A549 (cell line): ENCODE measurements around the gene GNB1. TPM values are rescaled to one million over a fixed set of nuclear protein-coding genes. Genes with fewer than 3 reads are reported as not detected.

ENCODE experiments used
- ATAC-seq, 2 experiments: fragments of 200-7000 bp in 1 of 2; fragments of >200 bp in 1 of 2; cut with Nextera tagmentation in 1 of 2; cut with Tn5 transposase in 1 of 2; 3 replicates each; pipeline versions ENCODE4 v1.8.0 to v1.9.1; 2018 to 2020; ENCODE audit warnings: mild to moderate bottlenecking in 1 of 2, moderate library complexity in 1 of 2
- CTCF ChIA-PET: fragments of 300-600 bp; sonication (Branson Sonifier 250); formaldehyde crosslinking; extraction: SDS; loops from one replicate; lab custom pipeline; 2021; ENCODE audit warnings: antibody characterized with exemption, inconsistent platforms; lab: Yijun Ruan, JAX
- POLR2A ChIA-PET: fragments of 350-600 bp; formaldehyde crosslinking; extraction: SDS; loops from one replicate; lab custom pipeline; 2021; ENCODE audit warnings: antibody characterized with exemption, inconsistent platforms; lab: Yijun Ruan, JAX
- DNase-seq, 2 experiments: peaks; one replicate each; pipeline versions ENCODE4 v3.0.0 to v3.0.0-alpha.2; 2011 to 2016; ENCODE audit warnings: low read depth in 1 of 2, low spot score in 1 of 2
- FAIRE-seq: peaks from 2 replicates; lab custom pipeline; 2011; peaks lifted over from hg19 to GRCh38; lab: Jason Lieb, UNC
- H3K27ac ChIP-seq, 2 experiments: fragments of >200 bp; sonication (Bioruptor Twin); formaldehyde crosslinking; 3 replicates each; pipeline ENCODE4 v1.5.1; 2016 to 2017
- H3K4me1 ChIP-seq: fragments of >200 bp; sonication (Bioruptor Twin); formaldehyde crosslinking; 3 replicates; pipeline ENCODE4 v1.6.1; 2016
- H3K4me2 ChIP-seq: fragments of >200 bp; sonication (Bioruptor Twin); formaldehyde crosslinking; 3 replicates; pipeline ENCODE4 v1.6.1; 2016
- H3K4me3 ChIP-seq: fragments of >200 bp; sonication (Bioruptor Twin); formaldehyde crosslinking; 3 replicates; pipeline ENCODE4 v1.5.1; 2016
- H3K9me3 ChIP-seq: fragments of >200 bp; sonication (Bioruptor Twin); formaldehyde crosslinking; 3 replicates; pipeline ENCODE4 v1.6.1; 2016
- BHLHE40 ChIP-seq: IDR thresholded peaks from 2 replicates; pipeline ENCODE4 v1.6.1; 2012; ENCODE audit warnings: low read depth, low read length, inconsistent platforms
- EHMT2 ChIP-seq: fragments of 200-600 bp; sonication (generic); IDR thresholded peaks from 2 replicates; pipeline ENCODE4 v1.6.1; 2016; ENCODE audit warnings: antibody characterized with exemption, low read depth, mild to moderate bottlenecking, moderate library complexity
- EP300 ChIP-seq, 2 experiments: fragments of >200 bp; sonication (Bioruptor Twin); formaldehyde crosslinking; IDR thresholded peaks; 2 replicates in 1 of 2; 3 replicates in 1 of 2; pipeline ENCODE4 v1.6.1; 2016 to 2017
- ESRRA ChIP-seq: fragments of 150-350 bp; IDR thresholded peaks from 2 replicates; pipeline ENCODE4 v1.6.1; 2014; ENCODE audit warnings: mild to moderate bottlenecking, low read length, borderline replicate concordance
- GATA3 ChIP-seq: IDR thresholded peaks from 2 replicates; pipeline ENCODE4 v1.6.1; 2012; ENCODE audit warnings: borderline replicate concordance
- HDAC2 ChIP-seq: fragments of 200-600 bp; sonication (generic); IDR thresholded peaks from 2 replicates; pipeline ENCODE4 v1.6.1; 2016
- HEYL ChIP-seq: fragments of 250-450 bp; sonication (Bioruptor Pico); IDR thresholded peaks from 2 replicates; pipeline ENCODE4 v1.8.0; 2021; ENCODE audit warnings: mild to moderate bottlenecking, moderate library complexity
- HOXA7 ChIP-seq: fragments of 250-450 bp; sonication (Bioruptor Pico); IDR thresholded peaks from 2 replicates; pipeline ENCODE4 v1.5.0; 2020; ENCODE audit warnings: mild to moderate bottlenecking, moderate library complexity
- HOXB13 ChIP-seq: fragments of 250-450 bp; sonication (Bioruptor Pico); IDR thresholded peaks from 2 replicates; pipeline ENCODE4 v1.5.0; 2020; ENCODE audit warnings: low read depth, mild to moderate bottlenecking, moderate library complexity
- HOXB5 ChIP-seq: fragments of 250-450 bp; sonication (Bioruptor Pico); IDR thresholded peaks from 2 replicates; pipeline ENCODE4 v1.5.0; 2020; ENCODE audit warnings: mild to moderate bottlenecking, moderate library complexity
- MAFK ChIP-seq: fragments of 450-650 bp; IDR thresholded peaks from 2 replicates; pipeline ENCODE4 v1.6.1; 2014; ENCODE audit not compliant: partially characterized antibody
- MYC ChIP-seq: IDR thresholded peaks from 2 replicates; pipeline ENCODE4 v1.6.1; 2012; ENCODE audit warnings: mild to moderate bottlenecking, inconsistent platforms, low read length, improper control_type of control experiment, borderline replicate concordance
- NFE2L2 ChIP-seq: fragments of 150-350 bp; conservative IDR thresholded peaks from 2 replicates; pipeline ENCODE4 v1.6.1; 2014; ENCODE audit warnings: low read length
- NR3C1 ChIP-seq: fragments of >200 bp; sonication (Bioruptor Twin); formaldehyde crosslinking; IDR thresholded peaks from 3 replicates; pipeline ENCODE4 v1.6.1; 2017
- RCOR1 ChIP-seq: fragments of 150-350 bp; IDR thresholded peaks from 2 replicates; pipeline ENCODE4 v1.6.1; 2014; ENCODE audit warnings: antibody characterized with exemption, low read length, low read depth
- TP53 ChIP-seq: fragments of 250-450 bp; sonication (Bioruptor Pico); IDR thresholded peaks from 2 replicates; pipeline ENCODE4 v1.5.0; 2021; ENCODE audit warnings: mild to moderate bottlenecking, moderate library complexity
- WGBS: methylation state at CpG from one replicate; pipeline ENCODE4 v1.1.6; 2017; ENCODE audit errors: missing lambda C conversion rate; 5-methylcytosine and 5-hydroxymethylcytosine counted together
- polyA plus RNA-seq, 4 experiments: library from polyadenylated mRNA; depleted of rRNA in 3 of 4; stranded (reverse); fragments of >200 nt; fragmentation: RNase III in 1 of 4; extraction: RNeasy Plus Mini Kit Qiagen cat#74134 plus additional on column Dnase treatment in 1 of 4; gene quantifications; 2 replicates in 3 of 4; 3 replicates in 1 of 4; pipeline ENCODE4 v1.2.3, GENCODE V29; 2011 to 2017
- TF ChIP-seq, protein P1 (sequence below): fragments of 250-450 bp; sonication (Bioruptor Pico); IDR thresholded peaks from 2 replicates; pipeline ENCODE4 v1.5.0; 2020; ENCODE audit warnings: low read depth, mild to moderate bottlenecking, moderate library complexity
- TF ChIP-seq, protein P2 (sequence below): fragments of 200-600 bp; sonication (generic); IDR thresholded peaks from 2 replicates; pipeline ENCODE4 v1.6.1; 2016; ENCODE audit warnings: antibody characterized with exemption, mild to moderate bottlenecking, moderate library complexity
- TF ChIP-seq, protein P3 (sequence below): IDR thresholded peaks from 2 replicates; pipeline ENCODE4 v1.6.1; 2012
- TF ChIP-seq, protein P4 (sequence below): fragments of 450-650 bp; IDR thresholded peaks from 2 replicates; pipeline ENCODE4 v1.6.1; 2014; ENCODE audit warnings: antibody characterized with exemption

GNB1 gene
- polyA plus RNA-seq, 2 of the 4 experiments (the other 2 are of a cell fraction) = 159 to 270 TPM

DNA sequence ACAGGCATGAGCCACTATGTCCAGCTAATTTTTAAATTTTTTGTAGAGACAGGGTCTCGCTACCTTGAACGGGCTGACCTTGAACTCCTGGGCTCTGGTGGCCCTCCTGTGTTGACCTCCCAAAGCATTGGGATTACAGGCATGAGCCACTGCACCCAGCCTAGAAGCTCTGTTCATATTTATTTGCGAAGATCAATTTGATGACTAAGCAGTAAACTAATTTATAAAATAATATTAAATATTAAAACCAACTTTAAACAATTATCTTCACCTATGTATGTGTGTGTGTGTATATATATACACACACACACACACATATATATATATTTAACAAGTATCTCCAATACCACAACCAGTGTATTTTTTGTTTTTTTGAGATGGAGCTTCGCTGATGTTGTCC is 117.0 kb downstream of the GNB1 start:
- ChIA-PET CTCF (interaction anchor here (1.0 to 1.8 kb wide), 3 partner anchors 10 to 15 kb away, joined by 4 to 5 read pairs (median 5); no protein-coding TSS in a partner anchor), POLR2A (no interaction called here)
- Histone ChIP-seq H3K4me2 (no peak overlapping the region), H3K9me3 (peaks cover 15% of the 10 kb centered on the region; the same call in 2 of the 3 replicates), H3K4me3 (no peak overlapping the region), H3K4me1 (peaks cover 11% of the 10 kb centered on the region; the same call in 2 of the 3 replicates), H3K27ac (no peak overlapping the region)
- ATAC-seq (no peak), DNase-seq (no peak), FAIRE-seq (no peak)
- 94% methylated on average over 4 of the region's 4 CpGs for WGBS
- TF ChIP-seq HOXB5 (CRISPR knock-in tag) = no peak
- TF ChIP-seq MAFK = peak; percentile 64

DNA sequence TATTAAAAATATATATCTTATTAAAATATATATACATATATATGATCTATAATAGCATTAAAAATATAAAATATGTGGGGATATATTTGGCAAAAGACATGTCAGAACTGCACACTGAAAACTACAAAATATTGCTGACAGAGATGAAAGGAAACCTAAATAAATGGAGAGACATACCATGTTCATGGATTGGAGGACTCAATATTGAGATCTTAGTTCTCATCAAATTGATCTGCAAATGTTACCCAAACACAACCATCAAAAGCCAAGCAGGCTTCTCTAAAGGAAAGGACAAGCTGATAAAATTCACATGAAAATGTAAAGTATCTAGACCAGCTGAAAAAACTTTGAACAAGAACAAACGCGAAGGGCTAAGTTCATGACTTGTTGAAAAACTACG is 119.8 kb downstream of the GNB1 start:
- no peak for FAIRE-seq
- DNase-seq = no peak
- no peak overlapping the region for H3K4me2 ChIP-seq
- WGBS = 97% methylated on average over 3 of the region's 3 CpGs
- H3K4me1 ChIP-seq = peaks cover 4% of the 10 kb centered on the region; the same call in 1 of the 3 replicates
- peaks cover 15% of the 10 kb centered on the region; the same call in 2 of the 3 replicates for H3K9me3 ChIP-seq
- ChIA-PET POLR2A (no interaction called here), CTCF (no interaction called here)
- no peak overlapping the region for H3K27ac ChIP-seq
- ATAC-seq = no peak
- TF ChIP-seq RCOR1 (no peak), ESRRA (no peak), TP53 (CRISPR knock-in tag) (no peak), HOXB13 (CRISPR knock-in tag) (no peak), HOXA7 (CRISPR knock-in tag) (no peak), NR3C1 (no peak), GATA3 (no peak)
- TF ChIP-seq, protein P1, sequence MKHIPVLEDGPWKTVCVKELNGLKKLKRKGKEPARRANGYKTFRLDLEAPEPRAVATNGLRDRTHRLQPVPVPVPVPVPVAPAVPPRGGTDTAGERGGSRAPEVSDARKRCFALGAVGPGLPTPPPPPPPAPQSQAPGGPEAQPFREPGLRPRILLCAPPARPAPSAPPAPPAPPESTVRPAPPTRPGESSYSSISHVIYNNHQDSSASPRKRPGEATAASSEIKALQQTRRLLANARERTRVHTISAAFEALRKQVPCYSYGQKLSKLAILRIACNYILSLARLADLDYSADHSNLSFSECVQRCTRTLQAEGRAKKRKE (CRISPR knock-in tag) = no peak
- TF ChIP-seq, protein P2, sequence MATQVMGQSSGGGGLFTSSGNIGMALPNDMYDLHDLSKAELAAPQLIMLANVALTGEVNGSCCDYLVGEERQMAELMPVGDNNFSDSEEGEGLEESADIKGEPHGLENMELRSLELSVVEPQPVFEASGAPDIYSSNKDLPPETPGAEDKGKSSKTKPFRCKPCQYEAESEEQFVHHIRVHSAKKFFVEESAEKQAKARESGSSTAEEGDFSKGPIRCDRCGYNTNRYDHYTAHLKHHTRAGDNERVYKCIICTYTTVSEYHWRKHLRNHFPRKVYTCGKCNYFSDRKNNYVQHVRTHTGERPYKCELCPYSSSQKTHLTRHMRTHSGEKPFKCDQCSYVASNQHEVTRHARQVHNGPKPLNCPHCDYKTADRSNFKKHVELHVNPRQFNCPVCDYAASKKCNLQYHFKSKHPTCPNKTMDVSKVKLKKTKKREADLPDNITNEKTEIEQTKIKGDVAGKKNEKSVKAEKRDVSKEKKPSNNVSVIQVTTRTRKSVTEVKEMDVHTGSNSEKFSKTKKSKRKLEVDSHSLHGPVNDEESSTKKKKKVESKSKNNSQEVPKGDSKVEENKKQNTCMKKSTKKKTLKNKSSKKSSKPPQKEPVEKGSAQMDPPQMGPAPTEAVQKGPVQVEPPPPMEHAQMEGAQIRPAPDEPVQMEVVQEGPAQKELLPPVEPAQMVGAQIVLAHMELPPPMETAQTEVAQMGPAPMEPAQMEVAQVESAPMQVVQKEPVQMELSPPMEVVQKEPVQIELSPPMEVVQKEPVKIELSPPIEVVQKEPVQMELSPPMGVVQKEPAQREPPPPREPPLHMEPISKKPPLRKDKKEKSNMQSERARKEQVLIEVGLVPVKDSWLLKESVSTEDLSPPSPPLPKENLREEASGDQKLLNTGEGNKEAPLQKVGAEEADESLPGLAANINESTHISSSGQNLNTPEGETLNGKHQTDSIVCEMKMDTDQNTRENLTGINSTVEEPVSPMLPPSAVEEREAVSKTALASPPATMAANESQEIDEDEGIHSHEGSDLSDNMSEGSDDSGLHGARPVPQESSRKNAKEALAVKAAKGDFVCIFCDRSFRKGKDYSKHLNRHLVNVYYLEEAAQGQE = no peak
- TF ChIP-seq, all 56 proteins: peak for 0
- H3K4me3 ChIP-seq = no peak overlapping the region

DNA sequence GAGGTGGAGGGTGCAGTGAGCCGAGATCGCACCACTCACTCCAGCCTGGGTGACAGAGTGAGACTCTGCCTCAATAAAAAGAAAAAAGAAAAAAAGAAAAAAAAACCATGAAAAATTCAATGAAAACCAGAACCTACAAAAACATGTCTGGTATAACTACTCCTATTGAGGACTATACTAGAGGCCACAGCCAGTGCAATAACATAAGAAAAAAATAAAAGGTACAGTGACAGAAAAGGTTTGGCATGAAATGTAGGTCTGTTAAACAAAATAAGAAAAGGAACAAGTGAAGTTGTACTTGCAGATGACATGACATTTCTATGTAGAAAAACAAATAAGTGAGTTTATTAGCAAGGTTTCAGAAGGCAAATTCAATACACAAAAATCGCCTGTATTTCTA is 120.8 kb downstream of the GNB1 start:
- H3K4me3 ChIP-seq = no peak overlapping the region
- 91% methylated on average over 3 of the region's 3 CpGs for WGBS
- no peak for DNase-seq
- CTCF ChIA-PET = no interaction called here
- POLR2A ChIA-PET = no interaction called here
- TF ChIP-seq EHMT2 = no peak
- no peak overlapping the region for H3K27ac ChIP-seq
- no peak overlapping the region for H3K4me2 ChIP-seq
- FAIRE-seq = no peak
- ATAC-seq = no peak
- H3K4me1 ChIP-seq = no peaks in the 10 kb centered on the region
- H3K9me3 ChIP-seq = peaks cover 15% of the 10 kb centered on the region; the same call in 2 of the 3 replicates

DNA sequence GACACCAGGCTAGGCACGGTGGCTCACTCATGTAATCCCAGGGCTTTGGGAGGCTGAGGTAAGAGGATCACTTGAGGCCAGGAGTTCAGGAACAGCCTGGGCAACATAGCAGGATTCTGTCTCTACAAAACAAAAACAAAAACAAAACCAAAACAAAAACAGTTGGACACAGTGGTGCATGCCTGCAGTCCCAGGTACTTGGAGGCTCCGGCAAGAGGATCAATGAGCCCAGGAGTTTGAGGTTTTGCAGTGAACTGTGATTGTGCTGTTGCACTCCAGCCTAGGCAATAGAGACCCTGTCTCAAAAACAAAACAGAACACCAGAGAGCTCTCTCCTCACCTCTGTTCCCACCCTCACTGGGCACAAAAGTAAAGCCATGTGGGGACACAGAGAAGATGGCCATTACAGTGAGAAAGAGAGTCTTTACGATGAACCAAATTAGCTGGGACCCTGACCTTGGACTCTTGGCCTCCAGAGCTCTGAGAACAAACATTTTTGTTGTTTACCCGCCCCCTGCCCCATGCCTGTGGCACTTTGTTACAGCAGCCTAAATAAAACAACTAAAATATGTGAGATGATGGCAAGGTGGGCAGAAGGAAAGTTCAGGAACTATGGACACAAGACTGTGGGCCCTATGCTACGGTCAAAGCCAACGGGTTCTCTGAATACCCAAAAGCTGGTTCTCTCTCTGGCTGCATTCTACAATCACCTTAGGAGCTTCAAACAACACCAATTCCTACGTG is 122.5 kb downstream of the GNB1 start:
- 94% methylated on average over 7 of the region's 7 CpGs for WGBS
- Histone ChIP-seq H3K4me3 (no peak overlapping the region), H3K4me2 (no peak overlapping the region), H3K4me1 (peaks cover 11% of the 10 kb centered on the region; the same call in 2 of the 3 replicates), H3K9me3 (peaks cover 15% of the 10 kb centered on the region; the same call in 2 of the 3 replicates), H3K27ac (no peak overlapping the region)
- ATAC-seq (no peak), FAIRE-seq (no peak), DNase-seq (no peak)
- POLR2A ChIA-PET = no interaction called here
- CTCF ChIA-PET = interaction anchor here (1.5 kb wide), 1 partner anchor 138 kb away, joined by 4 read pairs; no protein-coding TSS in a partner anchor
- TF ChIP-seq, protein P1 (CRISPR knock-in tag) = no peak
- TF ChIP-seq, protein P3, sequence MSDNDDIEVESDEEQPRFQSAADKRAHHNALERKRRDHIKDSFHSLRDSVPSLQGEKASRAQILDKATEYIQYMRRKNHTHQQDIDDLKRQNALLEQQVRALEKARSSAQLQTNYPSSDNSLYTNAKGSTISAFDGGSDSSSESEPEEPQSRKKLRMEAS = no peak
- TF ChIP-seq, protein P4, sequence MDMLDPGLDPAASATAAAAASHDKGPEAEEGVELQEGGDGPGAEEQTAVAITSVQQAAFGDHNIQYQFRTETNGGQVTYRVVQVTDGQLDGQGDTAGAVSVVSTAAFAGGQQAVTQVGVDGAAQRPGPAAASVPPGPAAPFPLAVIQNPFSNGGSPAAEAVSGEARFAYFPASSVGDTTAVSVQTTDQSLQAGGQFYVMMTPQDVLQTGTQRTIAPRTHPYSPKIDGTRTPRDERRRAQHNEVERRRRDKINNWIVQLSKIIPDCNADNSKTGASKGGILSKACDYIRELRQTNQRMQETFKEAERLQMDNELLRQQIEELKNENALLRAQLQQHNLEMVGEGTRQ = no peak
- no peak for TF ChIP-seq MAFK
- no peak for TF ChIP-seq NR3C1
- no peak for TF ChIP-seq HDAC2
- no peak for TF ChIP-seq NFE2L2
- TF ChIP-seq HEYL (CRISPR knock-in tag) = no peak
- no peak for TF ChIP-seq MYC
- no peak for TF ChIP-seq EP300 (IDR thresholded peaks at IDR 0.05)
- no peak for TF ChIP-seq BHLHE40
- TF ChIP-seq EHMT2 = no peak
- no peak for TF ChIP-seq RCOR1
